HepG2 (cell line): ENCODE data around the gene ZNRD2. TPM values are rescaled to one million over a fixed set of nuclear protein-coding genes. Genes with fewer than 3 reads are reported as not detected.

Source experiments
- NFATC3 ChIP-seq: sonication (generic); formaldehyde crosslinking; IDR thresholded peaks from 2 replicates; pipeline ENCODE4 v1.5.1; 2020; ENCODE audit warnings: mild to moderate bottlenecking, missing genetic modification reagents
- PCBP1 ChIP-seq: fragments of 200-400 bp; formaldehyde crosslinking; IDR thresholded peaks from 2 replicates; pipeline ENCODE4 v1.6.1; 2017; ENCODE audit warnings: mild to moderate bottlenecking, low read depth, low read length, borderline replicate concordance
- PCBP2 ChIP-seq: fragments of 200-400 bp; formaldehyde crosslinking; optimal IDR thresholded peaks from 2 replicates; pipeline ENCODE3; 2018; ENCODE audit warnings: low read length, low read depth; ENCODE audit not compliant: poor library complexity, severe bottlenecking
- RBFOX2 ChIP-seq: fragments of 200-400 bp; formaldehyde crosslinking; IDR thresholded peaks from 2 replicates; pipeline ENCODE4 v1.6.1; 2017; ENCODE audit warnings: low read depth, mild to moderate bottlenecking, low read length
- REL ChIP-seq: sonication (generic); formaldehyde crosslinking; conservative IDR thresholded peaks from 2 replicates; pipeline ENCODE4 v1.8.0; 2022; ENCODE audit warnings: mild to moderate bottlenecking, missing genetic modification reagents, moderate library complexity
- SMAD9 ChIP-seq: sonication (generic); formaldehyde crosslinking; IDR thresholded peaks from 2 replicates; pipeline ENCODE4 v1.5.1; 2020; ENCODE audit warnings: mild to moderate bottlenecking, missing genetic modification reagents
- SRSF9 ChIP-seq: fragments of 200-400 bp; formaldehyde crosslinking; IDR thresholded peaks from 2 replicates; pipeline ENCODE4 v1.6.1; 2018; ENCODE audit warnings: borderline replicate concordance, mild to moderate bottlenecking, low read depth, low read length; ENCODE audit not compliant: insufficient read depth, poor library complexity, severe bottlenecking
- TBX2 ChIP-seq: sonication (generic); formaldehyde crosslinking; IDR thresholded peaks from 2 replicates; pipeline ENCODE4 v1.5.0; 2020; ENCODE audit warnings: missing genetic modification reagents, mild to moderate bottlenecking, borderline replicate concordance
- YY1 ChIP-seq: IDR thresholded peaks from 2 replicates; pipeline ENCODE4 v1.6.1; 2011; ENCODE audit warnings: low read length, low read depth, moderate library complexity, mild to moderate bottlenecking; ENCODE audit not compliant: insufficient read depth, insufficient replicate concordance
- ZBTB3 ChIP-seq: sonication (generic); formaldehyde crosslinking; IDR thresholded peaks from 2 replicates; pipeline ENCODE4 v1.4.0; 2020; ENCODE audit warnings: low read depth, mild to moderate bottlenecking, moderate library complexity, missing genetic modification reagents, borderline replicate concordance
- ZNF382 ChIP-seq: sonication (generic); formaldehyde crosslinking; IDR thresholded peaks from 2 replicates; pipeline ENCODE4 v1.5.0; 2020; ENCODE audit warnings: missing genetic modification reagents, mild to moderate bottlenecking, borderline replicate concordance
- ZNF720 ChIP-seq: sonication (generic); formaldehyde crosslinking; IDR thresholded peaks from 2 replicates; pipeline ENCODE4 v1.4.0; 2020; ENCODE audit warnings: missing genetic modification reagents
- ZNF775 ChIP-seq: sonication (generic); formaldehyde crosslinking; IDR thresholded peaks from 2 replicates; pipeline ENCODE4 v1.4.0; 2020; ENCODE audit warnings: missing genetic modification reagents, mild to moderate bottlenecking, moderate library complexity, borderline replicate concordance
- polyA plus RNA-seq, 8 experiments: library from polyadenylated mRNA; depleted of rRNA in 3 of 8; stranded (reverse) in 7 of 8; unstranded in 1 of 8; fragments of >200 nt; fragmentation: Illumina TruSeq in 4 of 8; extraction: Trizol in 4 of 8; gene quantifications; 2 replicates each; pipeline versions ENCODE4 v1.2.1 to v1.2.3, GENCODE V29; 2011 to 2016; ENCODE audit warnings: low read depth in 4 of 8, missing spikeins in 1 of 8, mixed read lengths in 1 of 8; ENCODE audit not compliant: insufficient read depth in 1 of 8
- total RNA-seq, 5 experiments: library from RNA; depleted of rRNA; stranded (reverse); fragments of >200 nt; fragmentation: Illumina TruSeq; extraction: Trizol; gene quantifications; 2 replicates each; pipeline ENCODE4 v1.2.3, GENCODE V29; 2016; ENCODE audit warnings: low read depth in 1 of 5
- TF ChIP-seq, protein P1 (sequence below): sonication (generic); formaldehyde crosslinking; IDR thresholded peaks from 2 replicates; pipeline ENCODE4 v1.9.0; 2022; ENCODE audit warnings: missing genetic modification reagents, mild to moderate bottlenecking, borderline replicate concordance
- TF ChIP-seq, protein P2 (sequence below): sonication (generic); formaldehyde crosslinking; IDR thresholded peaks from 2 replicates; pipeline ENCODE4 v1.4.0; 2020; ENCODE audit warnings: missing genetic modification reagents
- TF ChIP-seq, protein P3 (sequence below): sonication (generic); formaldehyde crosslinking; IDR thresholded peaks from 2 replicates; pipeline ENCODE4; 2020; ENCODE audit warnings: missing genetic modification reagents, mild to moderate bottlenecking, borderline replicate concordance
- TF ChIP-seq, protein P4 (sequence below): sonication (generic); formaldehyde crosslinking; IDR thresholded peaks from 2 replicates; pipeline ENCODE4 v1.8.0; 2022; ENCODE audit warnings: mild to moderate bottlenecking, missing genetic modification reagents, moderate library complexity
- TF ChIP-seq, protein P5 (sequence below): conservative IDR thresholded peaks from 2 replicates; pipeline ENCODE4 v1.6.1; 2018; ENCODE audit warnings: missing genetic modification reagents

ZNRD2 gene
- total and polyA plus RNA-seq, 2 of the 13 experiments (the other 11 are each of a cell fraction or from before 2014, with no cell fraction given): 29.2 to 34.0 TPM

DNA sequence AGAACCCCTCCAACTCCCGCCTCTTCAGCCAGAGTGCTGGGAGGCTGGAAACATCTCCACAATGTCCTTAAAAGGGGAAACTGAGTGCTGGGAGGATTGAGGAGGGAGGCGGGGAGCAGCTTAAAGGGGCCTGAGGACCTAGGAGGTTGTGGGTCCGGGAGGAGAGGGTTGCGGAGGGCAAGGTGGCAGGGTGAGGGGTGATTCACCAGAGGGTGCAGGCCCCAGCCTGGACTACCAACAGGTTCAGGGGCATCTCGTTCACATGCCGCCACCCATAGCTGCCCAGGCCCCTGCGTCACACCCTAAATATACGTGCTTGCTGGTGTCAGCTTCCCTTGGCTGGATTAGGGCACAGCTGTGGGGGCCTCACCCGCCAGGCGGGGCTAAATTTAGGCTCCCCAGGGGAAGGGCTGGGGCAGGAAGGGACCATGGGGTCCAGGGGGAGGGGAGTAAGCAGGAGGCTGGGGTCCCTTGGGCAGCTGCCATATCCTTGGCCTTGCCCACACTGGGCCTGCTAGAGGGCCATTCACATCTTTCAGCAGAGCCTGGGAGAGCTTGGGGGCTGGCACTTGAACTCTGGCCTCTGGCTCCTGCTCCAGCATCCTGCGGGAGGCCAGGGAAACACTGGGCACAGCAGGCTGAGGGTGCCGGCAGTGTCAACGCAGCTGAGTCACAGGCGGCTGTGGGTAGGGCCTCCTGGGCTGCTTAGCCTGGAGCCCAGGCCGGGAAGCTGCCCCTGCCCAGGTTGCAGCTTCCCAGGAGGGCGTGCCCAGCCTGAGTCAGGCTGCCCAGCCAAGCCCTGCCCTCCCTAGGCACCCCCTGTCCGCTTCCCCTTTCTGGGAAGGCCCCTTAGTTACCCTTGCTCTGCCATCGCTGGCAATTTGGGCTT lies 6.8 kb downstream of the ZNRD2 start (continued):
- TF ChIP-seq, protein P1, sequence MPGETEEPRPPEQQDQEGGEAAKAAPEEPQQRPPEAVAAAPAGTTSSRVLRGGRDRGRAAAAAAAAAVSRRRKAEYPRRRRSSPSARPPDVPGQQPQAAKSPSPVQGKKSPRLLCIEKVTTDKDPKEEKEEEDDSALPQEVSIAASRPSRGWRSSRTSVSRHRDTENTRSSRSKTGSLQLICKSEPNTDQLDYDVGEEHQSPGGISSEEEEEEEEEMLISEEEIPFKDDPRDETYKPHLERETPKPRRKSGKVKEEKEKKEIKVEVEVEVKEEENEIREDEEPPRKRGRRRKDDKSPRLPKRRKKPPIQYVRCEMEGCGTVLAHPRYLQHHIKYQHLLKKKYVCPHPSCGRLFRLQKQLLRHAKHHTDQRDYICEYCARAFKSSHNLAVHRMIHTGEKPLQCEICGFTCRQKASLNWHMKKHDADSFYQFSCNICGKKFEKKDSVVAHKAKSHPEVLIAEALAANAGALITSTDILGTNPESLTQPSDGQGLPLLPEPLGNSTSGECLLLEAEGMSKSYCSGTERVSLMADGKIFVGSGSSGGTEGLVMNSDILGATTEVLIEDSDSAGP (CRISPR knock-in tag): peak; percentile 49; the same call in 1 of the 2 replicates
- TF ChIP-seq ZNF720 (CRISPR knock-in tag): no peak
- no peak for TF ChIP-seq ZNF382
- no peak for TF ChIP-seq SRSF9
- TF ChIP-seq, protein P2, sequence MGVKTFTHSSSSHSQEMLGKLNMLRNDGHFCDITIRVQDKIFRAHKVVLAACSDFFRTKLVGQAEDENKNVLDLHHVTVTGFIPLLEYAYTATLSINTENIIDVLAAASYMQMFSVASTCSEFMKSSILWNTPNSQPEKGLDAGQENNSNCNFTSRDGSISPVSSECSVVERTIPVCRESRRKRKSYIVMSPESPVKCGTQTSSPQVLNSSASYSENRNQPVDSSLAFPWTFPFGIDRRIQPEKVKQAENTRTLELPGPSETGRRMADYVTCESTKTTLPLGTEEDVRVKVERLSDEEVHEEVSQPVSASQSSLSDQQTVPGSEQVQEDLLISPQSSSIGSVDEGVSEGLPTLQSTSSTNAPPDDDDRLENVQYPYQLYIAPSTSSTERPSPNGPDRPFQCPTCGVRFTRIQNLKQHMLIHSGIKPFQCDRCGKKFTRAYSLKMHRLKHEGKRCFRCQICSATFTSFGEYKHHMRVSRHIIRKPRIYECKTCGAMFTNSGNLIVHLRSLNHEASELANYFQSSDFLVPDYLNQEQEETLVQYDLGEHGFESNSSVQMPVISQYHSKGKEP (CRISPR knock-in tag): no peak
- TF ChIP-seq ZNF775 (CRISPR knock-in tag): no peak
- TF ChIP-seq, protein P3, sequence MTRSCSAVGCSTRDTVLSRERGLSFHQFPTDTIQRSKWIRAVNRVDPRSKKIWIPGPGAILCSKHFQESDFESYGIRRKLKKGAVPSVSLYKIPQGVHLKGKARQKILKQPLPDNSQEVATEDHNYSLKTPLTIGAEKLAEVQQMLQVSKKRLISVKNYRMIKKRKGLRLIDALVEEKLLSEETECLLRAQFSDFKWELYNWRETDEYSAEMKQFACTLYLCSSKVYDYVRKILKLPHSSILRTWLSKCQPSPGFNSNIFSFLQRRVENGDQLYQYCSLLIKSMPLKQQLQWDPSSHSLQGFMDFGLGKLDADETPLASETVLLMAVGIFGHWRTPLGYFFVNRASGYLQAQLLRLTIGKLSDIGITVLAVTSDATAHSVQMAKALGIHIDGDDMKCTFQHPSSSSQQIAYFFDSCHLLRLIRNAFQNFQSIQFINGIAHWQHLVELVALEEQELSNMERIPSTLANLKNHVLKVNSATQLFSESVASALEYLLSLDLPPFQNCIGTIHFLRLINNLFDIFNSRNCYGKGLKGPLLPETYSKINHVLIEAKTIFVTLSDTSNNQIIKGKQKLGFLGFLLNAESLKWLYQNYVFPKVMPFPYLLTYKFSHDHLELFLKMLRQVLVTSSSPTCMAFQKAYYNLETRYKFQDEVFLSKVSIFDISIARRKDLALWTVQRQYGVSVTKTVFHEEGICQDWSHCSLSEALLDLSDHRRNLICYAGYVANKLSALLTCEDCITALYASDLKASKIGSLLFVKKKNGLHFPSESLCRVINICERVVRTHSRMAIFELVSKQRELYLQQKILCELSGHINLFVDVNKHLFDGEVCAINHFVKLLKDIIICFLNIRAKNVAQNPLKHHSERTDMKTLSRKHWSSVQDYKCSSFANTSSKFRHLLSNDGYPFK (CRISPR knock-in tag): 0 out of 2 replicates have a peak, but pooled peaks have one; percentile 15
- TF ChIP-seq SMAD9: no peak
- TF ChIP-seq RBFOX2: no peak
- no peak for TF ChIP-seq ZBTB3
- TF ChIP-seq PCBP2: peak; percentile 21
- TF ChIP-seq, protein P4, sequence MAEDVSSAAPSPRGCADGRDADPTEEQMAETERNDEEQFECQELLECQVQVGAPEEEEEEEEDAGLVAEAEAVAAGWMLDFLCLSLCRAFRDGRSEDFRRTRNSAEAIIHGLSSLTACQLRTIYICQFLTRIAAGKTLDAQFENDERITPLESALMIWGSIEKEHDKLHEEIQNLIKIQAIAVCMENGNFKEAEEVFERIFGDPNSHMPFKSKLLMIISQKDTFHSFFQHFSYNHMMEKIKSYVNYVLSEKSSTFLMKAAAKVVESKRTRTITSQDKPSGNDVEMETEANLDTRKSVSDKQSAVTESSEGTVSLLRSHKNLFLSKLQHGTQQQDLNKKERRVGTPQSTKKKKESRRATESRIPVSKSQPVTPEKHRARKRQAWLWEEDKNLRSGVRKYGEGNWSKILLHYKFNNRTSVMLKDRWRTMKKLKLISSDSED (CRISPR knock-in tag): no peak
- peak; percentile 9 for TF ChIP-seq YY1
- TF ChIP-seq REL: no peak
- TF ChIP-seq PCBP1: 0 out of 2 replicates have a peak, but pooled peaks have one; percentile 66
- TF ChIP-seq, protein P5, sequence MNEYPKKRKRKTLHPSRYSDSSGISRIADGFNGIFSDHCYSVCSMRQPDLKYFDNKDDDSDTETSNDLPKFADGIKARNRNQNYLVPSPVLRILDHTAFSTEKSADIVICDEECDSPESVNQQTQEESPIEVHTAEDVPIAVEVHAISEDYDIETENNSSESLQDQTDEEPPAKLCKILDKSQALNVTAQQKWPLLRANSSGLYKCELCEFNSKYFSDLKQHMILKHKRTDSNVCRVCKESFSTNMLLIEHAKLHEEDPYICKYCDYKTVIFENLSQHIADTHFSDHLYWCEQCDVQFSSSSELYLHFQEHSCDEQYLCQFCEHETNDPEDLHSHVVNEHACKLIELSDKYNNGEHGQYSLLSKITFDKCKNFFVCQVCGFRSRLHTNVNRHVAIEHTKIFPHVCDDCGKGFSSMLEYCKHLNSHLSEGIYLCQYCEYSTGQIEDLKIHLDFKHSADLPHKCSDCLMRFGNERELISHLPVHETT (CRISPR knock-in tag): no peak
- TF ChIP-seq TBX2 (CRISPR knock-in tag): no peak
- no peak for TF ChIP-seq NFATC3
